ENCODE data around the gene NTF3. TPM values are rescaled to one million over a fixed set of nuclear protein-coding genes. Genes with fewer than 3 reads are reported as not detected.
A peak's percentile ranks its signal among the peaks of the same experiment; 100 is the strongest.

The NTF3 gene
- total RNA-seq, result not detected

DNA sequence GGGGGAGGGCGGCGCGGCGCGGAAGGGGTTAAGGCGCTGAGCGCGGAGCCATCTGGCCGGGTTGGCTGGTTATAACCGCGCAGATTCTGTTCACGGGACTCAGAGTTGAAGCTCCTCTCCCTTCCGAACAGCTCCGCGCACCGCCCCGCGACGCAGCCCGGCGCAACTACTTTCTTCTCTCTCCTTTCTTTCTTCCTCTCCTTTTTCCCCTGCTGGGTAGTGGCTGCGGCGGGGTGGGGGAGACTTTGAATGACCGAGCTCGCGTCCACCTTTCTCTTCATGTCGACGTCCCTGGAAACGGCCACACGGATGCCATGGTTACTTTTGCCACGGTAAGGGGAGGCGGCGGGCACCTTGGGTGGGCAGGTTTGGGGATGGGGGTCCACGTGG, at the start of gene NTF3:
TSS of gene NTF3 (plus strand) at position 98 of the 390 bp plus-strand sequence. CDS start at position 315, 217 bp downstream.
- ChIA-PET CTCF (no interaction called here), POLR2A (no interaction called here)
- H3K4me3 Mint-ChIP-seq, result peak within 1 kb of the TSS; percentile 32
- no peak within 1 kb of the TSS for H3K27ac Mint-ChIP-seq
- H3K36me3 Mint-ChIP-seq (ENCODE audit: low read depth), result no peaks in the 10 kb centered on the region
- DNase-seq, result no peak
- H3K27me3 Mint-ChIP-seq, result peaks cover 40% of the 10 kb centered on the region
- peaks cover 8% of the 10 kb centered on the region for H3K4me1 Mint-ChIP-seq
- H3K9me3 Mint-ChIP-seq, result no peaks in the 10 kb centered on the region

DNA sequence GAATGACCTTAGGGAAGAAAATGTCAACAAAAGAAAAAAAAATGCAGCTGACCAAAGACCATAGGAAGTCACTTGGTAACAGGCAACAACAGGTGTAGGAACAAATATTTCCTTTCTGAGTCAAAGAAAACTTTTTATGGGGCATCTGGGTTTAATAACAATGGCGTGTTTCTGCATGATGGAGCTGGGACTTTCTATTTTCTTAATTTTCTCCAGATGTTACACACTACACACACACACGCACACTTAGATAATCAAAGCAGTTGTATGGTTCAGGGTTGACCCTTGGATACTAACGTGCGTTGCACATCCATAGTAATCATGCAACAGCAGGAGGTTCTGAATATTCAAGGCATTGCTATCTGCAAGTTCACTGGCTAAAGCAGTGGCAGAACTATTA, 47.9 kb upstream of the NTF3 start:
- Mint-ChIP-seq H3K27me3 (no peaks in the 10 kb centered on the region), H3K27ac (no peak overlapping the region), H3K4me1 (no peaks in the 10 kb centered on the region), H3K4me3 (no peak overlapping the region), H3K36me3 (ENCODE audit: low read depth) (no peaks in the 10 kb centered on the region), H3K9me3 (no peaks in the 10 kb centered on the region)
- CTCF ChIA-PET, result no interaction called here
- no peak for DNase-seq
- POLR2A ChIA-PET, result no interaction called here

DNA sequence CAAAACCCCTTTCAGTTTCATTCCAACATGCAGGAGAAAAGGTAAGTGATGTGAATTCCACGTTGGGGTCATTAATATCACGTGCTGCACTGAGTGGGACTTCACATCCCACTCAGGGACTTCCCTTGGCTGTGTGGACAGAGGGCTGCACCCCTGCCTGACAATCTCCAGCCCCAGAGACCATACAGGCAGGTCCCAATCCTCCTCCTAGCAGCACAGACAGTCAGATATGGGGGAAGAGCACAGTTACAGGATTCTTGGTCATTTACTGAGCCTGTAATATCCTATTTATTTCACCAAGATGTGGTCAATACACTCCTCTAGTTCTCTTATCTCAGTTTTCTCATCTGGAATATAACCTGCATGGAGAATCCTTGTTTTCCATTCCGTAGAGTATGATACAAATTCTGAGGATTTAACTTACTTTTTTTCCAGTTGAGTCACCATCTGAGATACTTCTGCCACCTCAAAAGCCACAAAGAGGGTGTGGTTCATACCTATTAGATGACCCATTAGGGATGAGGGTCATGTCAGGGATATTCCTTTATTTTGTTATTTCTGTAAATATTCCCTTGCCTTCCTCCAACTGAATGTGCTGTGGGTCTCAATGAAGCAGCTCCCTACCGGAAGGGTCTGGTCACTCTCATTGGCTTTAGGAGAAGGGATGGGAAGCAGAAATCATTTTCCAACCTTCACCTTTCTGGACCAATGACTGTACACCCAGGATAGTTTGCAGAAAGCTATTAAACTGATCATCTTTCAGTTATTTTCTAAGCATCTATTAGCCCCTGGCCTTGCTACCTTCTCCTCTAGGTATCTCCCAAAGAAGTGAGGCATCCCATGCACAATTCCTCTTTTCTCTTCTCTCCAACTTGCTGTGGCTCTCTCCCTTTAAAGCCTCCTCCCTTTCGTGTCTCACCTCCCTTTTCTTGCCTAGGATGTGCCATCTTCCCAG, 43.0 kb upstream of the NTF3 start:
- Mint-ChIP-seq H3K36me3 (ENCODE audit: low read depth) (no peaks in the 10 kb centered on the region), H3K4me1 (no peaks in the 10 kb centered on the region), H3K27ac (no peak overlapping the region), H3K4me3 (no peak overlapping the region), H3K27me3 (no peaks in the 10 kb centered on the region), H3K9me3 (no peaks in the 10 kb centered on the region)
- DNase-seq, result no peak
- ChIA-PET CTCF (no interaction called here), POLR2A (no interaction called here)

DNA sequence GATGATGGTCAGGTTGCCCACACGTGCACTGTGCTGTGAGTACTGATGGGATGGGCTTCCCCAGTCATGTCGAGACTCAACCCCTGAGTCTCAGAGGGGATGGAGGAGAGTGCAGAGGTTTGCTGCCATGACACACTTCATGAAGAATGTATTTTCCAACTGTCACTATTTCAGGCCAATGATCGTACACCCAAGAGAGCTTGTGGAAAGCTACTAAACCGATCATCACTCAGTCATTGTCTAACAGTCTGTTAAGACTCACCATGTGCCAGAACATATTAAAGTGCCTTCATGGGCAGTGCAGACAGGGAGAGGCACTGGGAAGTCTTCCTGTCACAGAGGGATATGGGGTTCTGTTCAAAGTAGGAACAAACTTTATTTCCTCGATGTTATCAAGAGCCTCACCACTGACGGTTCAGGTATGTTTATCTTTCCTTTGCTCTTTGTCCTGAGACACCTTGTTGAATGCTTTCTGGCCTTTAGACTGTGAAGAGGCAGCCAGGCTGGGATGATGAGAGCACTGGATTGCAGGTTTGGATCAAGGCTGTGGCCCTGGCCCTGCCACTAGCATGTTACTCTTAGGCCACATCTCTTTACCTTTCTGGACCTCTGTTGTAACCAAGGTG, 41.6 kb upstream of the NTF3 start:
- Mint-ChIP-seq H3K4me3 (no peak overlapping the region), H3K4me1 (no peaks in the 10 kb centered on the region), H3K36me3 (ENCODE audit: low read depth) (no peaks in the 10 kb centered on the region), H3K27me3 (peaks cover 2% of the 10 kb centered on the region), H3K27ac (no peak overlapping the region), H3K9me3 (no peaks in the 10 kb centered on the region)
- CTCF ChIA-PET, result no interaction called here
- POLR2A ChIA-PET, result no interaction called here
- no peak for DNase-seq

DNA sequence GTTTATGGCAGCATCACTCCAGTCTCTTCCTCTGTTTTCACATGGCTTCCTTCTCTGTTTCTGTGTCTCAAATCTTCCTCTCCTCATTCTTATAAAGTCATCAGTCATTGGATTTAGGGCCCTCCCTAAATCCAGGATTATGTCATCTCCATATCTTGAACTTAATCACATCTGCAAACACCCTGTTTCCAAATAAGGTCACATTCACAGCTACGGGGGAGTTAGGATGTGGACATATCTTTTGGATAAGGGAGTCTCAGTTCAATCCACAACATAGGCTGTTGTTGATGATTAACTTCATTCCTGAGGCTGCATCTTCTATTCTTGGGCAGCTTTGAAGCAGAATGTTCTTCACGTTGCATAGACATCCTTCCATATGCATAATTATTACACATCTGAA, 40.3 kb upstream of the NTF3 start:
- Mint-ChIP-seq H3K4me3 (no peak overlapping the region), H3K36me3 (ENCODE audit: low read depth) (no peaks in the 10 kb centered on the region), H3K27ac (no peak overlapping the region), H3K9me3 (no peaks in the 10 kb centered on the region), H3K4me1 (no peaks in the 10 kb centered on the region), H3K27me3 (peaks cover 2% of the 10 kb centered on the region)
- CTCF ChIA-PET, result no interaction called here
- POLR2A ChIA-PET, result no interaction called here
- DNase-seq, result no peak

DNA sequence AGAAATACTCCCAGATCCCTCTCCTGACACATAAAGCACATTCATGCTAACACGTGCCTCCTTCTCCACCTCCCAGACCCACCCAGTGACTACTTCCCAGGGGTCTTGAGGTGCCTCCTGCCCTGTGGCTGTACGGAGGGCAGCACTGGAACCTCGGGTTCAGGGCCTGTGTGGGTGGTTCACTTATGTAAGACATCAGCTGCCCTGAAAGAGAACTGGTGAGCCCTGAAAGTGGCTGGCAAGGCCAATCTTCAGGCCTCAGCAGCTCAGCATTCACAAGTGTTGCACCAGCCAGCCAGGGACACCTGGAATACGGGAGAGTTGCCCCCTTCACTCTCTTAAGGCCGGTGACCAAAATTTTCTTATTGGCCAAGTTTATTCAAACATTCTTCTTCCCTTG, 38.9 kb upstream of the NTF3 start:
- Mint-ChIP-seq H3K27me3 (peaks cover 2% of the 10 kb centered on the region), H3K4me1 (no peaks in the 10 kb centered on the region), H3K4me3 (no peak overlapping the region), H3K9me3 (no peaks in the 10 kb centered on the region), H3K27ac (no peak overlapping the region), H3K36me3 (ENCODE audit: low read depth) (no peaks in the 10 kb centered on the region)
- DNase-seq, result no peak
- ChIA-PET POLR2A (no interaction called here), CTCF (no interaction called here)

DNA sequence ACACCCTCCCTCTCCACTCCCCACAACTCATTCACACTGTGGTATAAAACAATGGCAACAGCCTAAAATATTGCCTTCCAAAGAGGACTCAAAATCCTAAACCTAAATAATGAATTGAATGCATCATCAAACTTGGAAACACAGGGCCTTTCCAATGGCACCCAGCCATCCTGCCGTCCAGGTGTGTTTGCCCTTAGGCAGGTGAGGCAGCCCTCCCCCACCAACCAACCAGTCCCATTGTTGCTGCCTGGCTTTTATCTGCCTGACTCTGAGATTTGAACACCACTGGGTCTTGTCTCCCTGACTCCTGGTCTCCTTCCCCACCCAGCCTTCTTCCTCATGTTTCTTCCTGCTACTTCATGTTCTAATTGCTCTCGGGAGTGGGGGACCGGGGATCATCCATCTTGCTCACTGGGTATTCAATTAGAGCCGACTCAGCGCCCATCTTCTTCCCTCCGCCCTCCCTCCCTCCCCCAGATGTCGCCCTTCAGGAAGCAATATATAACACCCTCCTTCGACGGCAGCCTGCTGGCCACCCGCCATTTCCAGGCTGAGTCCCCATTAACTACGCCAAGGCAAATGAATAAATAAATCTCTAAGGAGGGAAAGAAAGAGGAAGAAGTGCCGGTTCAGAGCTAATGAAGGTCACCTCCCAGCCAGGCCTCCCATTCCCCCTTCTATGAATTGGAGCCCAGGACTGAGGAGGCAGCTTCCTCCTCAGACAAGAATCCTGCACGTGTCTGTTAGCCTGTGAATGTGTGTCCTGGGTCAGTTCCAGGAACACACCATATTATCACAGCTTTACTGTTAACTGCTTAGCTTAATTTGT, 36.3 kb upstream of the NTF3 start:
- no peaks in the 10 kb centered on the region for H3K36me3 Mint-ChIP-seq (ENCODE audit: low read depth)
- no peaks in the 10 kb centered on the region for H3K9me3 Mint-ChIP-seq
- POLR2A ChIA-PET, result no interaction called here

DNA sequence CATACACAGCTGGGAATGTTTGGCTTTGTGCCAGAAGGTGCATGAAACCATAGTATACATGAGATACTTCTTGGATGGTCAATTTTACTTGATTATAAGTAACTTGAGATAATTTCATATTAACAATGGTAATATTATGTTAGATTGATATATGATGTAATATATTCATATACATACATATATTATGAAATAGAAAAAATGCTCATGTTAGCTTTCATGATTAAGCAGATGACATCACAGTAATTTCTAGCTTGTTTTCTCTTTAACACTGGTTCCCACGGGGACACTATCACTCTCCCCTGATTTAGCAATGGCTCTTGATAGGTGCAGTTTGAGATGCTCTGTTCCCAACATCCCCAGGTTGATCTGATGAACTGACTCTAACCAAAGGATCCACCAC, 35.4 kb upstream of the NTF3 start:
- no peaks in the 10 kb centered on the region for H3K4me1 Mint-ChIP-seq
- no peak overlapping the region for H3K4me3 Mint-ChIP-seq
- H3K27ac Mint-ChIP-seq, result no peak overlapping the region
- CTCF ChIA-PET, result no interaction called here
- DNase-seq, result no peak
- no peaks in the 10 kb centered on the region for H3K9me3 Mint-ChIP-seq
- peaks cover 2% of the 10 kb centered on the region for H3K27me3 Mint-ChIP-seq
- POLR2A ChIA-PET, result no interaction called here
- no peaks in the 10 kb centered on the region for H3K36me3 Mint-ChIP-seq (ENCODE audit: low read depth)

More for the DNA sequence above, 36.3 kb upstream of the NTF3 start:
- CTCF ChIA-PET, result no interaction called here
- Mint-ChIP-seq H3K4me1 (no peaks in the 10 kb centered on the region), H3K27ac (no peak overlapping the region), H3K4me3 (no peak overlapping the region), H3K27me3 (peaks cover 2% of the 10 kb centered on the region)
- no peak for DNase-seq

DNA sequence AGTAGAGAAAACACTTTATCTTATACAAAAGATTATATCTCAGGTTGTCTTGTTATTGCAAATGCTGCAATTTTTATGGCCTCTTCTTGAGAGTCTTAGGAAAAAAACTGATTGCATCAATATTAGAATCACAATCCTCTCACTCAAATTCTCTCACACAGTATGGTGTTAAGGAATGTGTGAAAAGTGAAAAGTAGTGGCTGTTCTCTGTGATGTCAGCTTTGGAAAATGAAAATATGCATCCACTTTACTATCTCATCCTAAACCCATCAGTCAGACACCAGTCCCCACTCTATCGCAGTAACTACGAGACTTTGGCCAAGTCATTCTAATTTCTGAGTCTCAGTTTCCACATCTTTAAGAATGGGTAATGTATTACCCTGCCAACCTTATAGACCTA, 32.6 kb upstream of the NTF3 start:
- Mint-ChIP-seq H3K4me1 (no peaks in the 10 kb centered on the region), H3K9me3 (no peaks in the 10 kb centered on the region), H3K4me3 (no peak overlapping the region), H3K36me3 (ENCODE audit: low read depth) (no peaks in the 10 kb centered on the region), H3K27ac (no peak overlapping the region), H3K27me3 (peaks cover 17% of the 10 kb centered on the region)
- DNase-seq, result no peak
- ChIA-PET POLR2A (no interaction called here), CTCF (no interaction called here)

DNA sequence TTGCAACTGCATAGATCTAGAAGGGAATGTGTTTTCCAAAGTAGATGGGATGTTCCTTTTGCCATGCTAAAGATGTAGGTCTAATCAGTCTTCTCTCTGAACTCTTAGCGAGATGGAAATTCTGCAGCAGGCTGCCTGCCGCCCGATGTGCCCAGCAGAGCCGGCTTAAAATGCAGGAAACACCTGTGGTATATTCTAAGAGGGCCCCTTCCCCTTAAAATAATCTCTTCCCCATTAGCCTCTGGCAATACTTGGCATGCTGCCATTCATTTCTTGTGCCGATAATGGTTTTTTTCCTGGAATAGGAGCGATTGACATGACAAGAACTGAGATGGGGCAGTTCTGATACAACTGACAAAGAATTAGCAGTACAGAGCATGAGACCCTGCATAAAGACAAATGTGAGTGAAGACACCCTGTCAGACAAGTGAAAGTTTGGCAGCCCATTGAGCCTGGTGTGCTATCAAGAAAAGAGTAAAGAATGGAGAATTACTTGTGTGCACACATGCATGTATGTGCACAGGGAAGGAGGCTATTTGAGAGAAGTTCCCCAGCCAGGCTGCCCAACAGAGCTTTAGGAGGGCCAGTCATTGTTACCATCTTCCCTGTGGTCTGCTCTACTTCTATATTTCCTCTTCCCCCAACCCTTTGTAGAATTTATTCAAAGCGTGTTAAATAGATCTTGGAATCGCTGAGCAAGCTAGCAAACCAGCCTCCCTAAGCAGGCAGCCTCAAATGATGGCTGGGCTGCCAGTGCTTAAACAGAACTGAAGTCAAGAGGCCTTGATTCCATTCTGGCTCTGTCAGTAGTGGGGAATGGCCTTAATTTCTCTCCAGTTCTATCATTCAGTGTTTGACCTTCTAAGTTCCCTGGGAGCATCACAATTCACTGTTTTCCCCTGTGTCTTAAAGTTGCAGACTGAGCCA, 29.6 kb upstream of the NTF3 start:
- ChIA-PET CTCF (no interaction called here), POLR2A (no interaction called here)
- Mint-ChIP-seq H3K4me3 (no peak overlapping the region), H3K9me3 (no peaks in the 10 kb centered on the region), H3K36me3 (ENCODE audit: low read depth) (no peaks in the 10 kb centered on the region), H3K27me3 (peaks cover 15% of the 10 kb centered on the region), H3K27ac (no peak overlapping the region), H3K4me1 (no peaks in the 10 kb centered on the region)
- no peak for DNase-seq

DNA sequence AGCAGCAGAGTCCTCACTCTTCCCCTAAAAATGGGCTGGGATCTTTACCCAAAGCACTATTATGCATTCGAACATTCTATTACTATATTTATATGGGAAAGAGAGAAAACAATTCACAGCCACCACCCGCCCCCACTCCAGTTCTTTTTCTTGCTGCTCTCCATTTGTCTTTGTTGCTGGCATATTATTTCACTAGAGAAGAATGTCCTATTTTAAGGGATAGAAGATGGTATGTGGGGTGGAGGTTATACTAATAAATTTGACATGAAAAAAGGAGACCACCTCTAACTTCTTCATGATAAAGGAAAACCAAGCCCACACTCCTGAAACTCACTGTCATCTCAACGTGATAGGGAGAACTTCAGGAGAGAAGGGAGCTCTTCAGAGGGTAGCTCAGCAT, 28.5 kb upstream of the NTF3 start:
- ChIA-PET CTCF (no interaction called here), POLR2A (no interaction called here)
- no peak for DNase-seq
- H3K27me3 Mint-ChIP-seq, result peaks cover 15% of the 10 kb centered on the region
- no peak overlapping the region for H3K27ac Mint-ChIP-seq
- no peak overlapping the region for H3K4me3 Mint-ChIP-seq
- no peaks in the 10 kb centered on the region for H3K36me3 Mint-ChIP-seq (ENCODE audit: low read depth)
- H3K9me3 Mint-ChIP-seq, result no peaks in the 10 kb centered on the region
- no peaks in the 10 kb centered on the region for H3K4me1 Mint-ChIP-seq

DNA sequence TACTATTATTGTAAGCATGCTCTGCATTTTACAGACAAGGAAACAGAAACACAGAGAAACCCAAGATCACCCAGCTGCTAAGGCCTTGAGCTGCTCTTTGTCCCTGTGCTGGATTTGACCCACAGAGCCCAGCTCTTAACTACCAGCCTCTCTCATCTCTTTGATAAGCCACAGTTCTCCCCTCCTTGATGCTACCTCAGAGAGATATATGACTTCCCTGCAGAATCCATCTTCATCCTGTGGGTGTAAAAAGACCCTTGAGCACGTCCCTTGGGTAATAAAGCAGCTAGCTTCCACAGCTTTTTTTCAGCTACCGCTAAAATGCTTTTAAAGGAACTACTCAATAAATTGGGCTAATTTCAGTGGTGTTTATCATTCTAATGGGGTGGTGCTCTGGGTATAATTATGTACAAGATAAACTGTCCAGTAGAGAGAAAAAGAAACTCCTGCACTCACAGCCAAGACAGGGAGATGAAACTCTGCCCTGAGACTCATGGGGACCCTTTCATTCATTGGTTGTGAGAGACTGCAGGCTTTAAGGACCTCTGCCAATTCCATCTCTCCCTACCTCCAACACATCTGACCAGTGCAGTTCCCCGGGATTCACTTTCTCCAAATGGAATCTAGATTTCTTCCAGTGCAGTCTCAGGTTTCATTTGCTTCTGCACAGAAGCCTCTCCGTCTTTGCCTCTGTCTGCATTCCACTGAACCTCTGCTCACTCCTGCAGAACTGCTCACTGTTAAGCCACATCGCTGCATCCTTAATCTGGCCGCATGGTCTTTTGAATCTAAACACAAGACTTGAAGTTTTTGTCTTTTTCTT, 24.7 kb upstream of the NTF3 start:
- DNase-seq, result no peak
- Mint-ChIP-seq H3K4me1 (no peaks in the 10 kb centered on the region), H3K36me3 (ENCODE audit: low read depth) (no peaks in the 10 kb centered on the region), H3K27ac (no peak overlapping the region), H3K9me3 (no peaks in the 10 kb centered on the region), H3K4me3 (no peak overlapping the region), H3K27me3 (peaks cover 10% of the 10 kb centered on the region)
- POLR2A ChIA-PET, result no interaction called here
- CTCF ChIA-PET, result no interaction called here

All from activated CD4-positive, alpha-beta memory T cell treated with anti-CD3 and anti-CD28 coated beads, Interleukin-2, amount 10 ng/mL, durations not matched to agents 7 days and 5 days (primary cell).